ENCODE data around the gene CARD10. TPM values are rescaled to one million over a fixed set of nuclear protein-coding genes. Genes with fewer than 3 reads are reported as not detected.
A peak's percentile ranks its signal among the peaks of the same experiment; 100 is the strongest.

CARD10 gene
- total RNA-seq, 4 donors from 2014 or later: 11.6 to 24.1 (median 20.9) TPM

DNA sequence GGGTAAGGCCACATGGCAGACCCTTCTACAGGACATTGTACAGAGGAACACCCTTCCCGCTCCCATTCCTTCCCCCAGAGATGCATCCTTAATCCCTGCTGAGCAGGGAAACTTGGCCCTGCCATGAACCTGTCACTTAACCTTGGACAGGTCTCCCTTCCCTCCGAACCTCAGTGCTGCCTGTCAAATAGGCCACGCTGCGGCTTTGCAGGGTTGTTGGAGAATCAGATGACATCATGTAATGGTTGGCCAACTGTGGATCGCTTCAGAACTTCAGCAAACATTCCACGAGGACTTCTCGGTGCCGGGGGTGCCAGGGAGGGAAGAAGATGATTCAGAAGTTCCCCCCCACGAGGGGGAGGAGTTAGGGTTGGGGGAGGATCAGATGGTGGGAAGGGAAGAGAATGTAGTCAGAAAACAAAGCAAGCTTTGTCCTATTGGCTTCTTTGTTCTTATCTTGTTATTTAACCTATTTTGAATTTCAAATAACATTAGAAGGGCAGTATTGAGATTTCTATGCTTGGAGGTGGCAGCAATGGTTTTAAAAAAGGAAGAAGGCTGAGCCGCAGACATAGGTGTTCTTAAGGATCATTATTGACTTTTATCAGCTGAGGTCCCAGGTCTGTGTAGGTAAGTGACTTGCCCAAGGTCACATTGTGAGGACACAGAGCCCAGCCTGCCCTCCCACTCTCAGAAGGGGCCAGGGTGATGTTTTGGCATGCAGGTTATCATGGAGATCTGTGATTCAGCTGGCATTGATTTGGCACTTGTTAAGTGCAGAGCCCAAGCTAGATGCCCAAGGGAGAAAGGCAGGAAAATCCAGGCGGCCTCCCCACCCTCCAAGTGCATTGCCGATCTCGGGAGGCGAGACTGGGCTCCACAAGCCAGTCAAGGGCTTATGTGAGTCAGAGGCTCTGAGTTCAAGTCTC, 44.2 kb upstream of the CARD10 start:
- H3K4me1 ChIP-seq: peaks cover 68 to 86% (median 74%) of the 10 kb centered on the region in 3 donors
- 20 to 28% methylated on average over 8 to 10 of the region's 14 CpGs for WGBS, 2 donors
- DNase-seq: no peak
- H3K36me3 ChIP-seq: peaks cover 17 to 29% (median 19%) of the 10 kb centered on the region in 3 donors
- intact Hi-C loops (cut with DNase I): loop anchor here (5.0 kb wide), 1 partner anchor 44 kb away; the partner anchor contains the start of gene GGA1
- peak overlapping the region; percentile 98 to 99 (median 99) for H3K27ac ChIP-seq
- H3K9me3 ChIP-seq: no peaks in the 10 kb centered on the region
- peaks cover 0 to 12% (median 0%) of the 10 kb centered on the region in 4 donors for H3K27me3 ChIP-seq
- H3K4me3 ChIP-seq: peak overlapping the region in 3 of 4 donors; percentile 10 to 92 (median 78)
- TF ChIP-seq, protein P1, sequence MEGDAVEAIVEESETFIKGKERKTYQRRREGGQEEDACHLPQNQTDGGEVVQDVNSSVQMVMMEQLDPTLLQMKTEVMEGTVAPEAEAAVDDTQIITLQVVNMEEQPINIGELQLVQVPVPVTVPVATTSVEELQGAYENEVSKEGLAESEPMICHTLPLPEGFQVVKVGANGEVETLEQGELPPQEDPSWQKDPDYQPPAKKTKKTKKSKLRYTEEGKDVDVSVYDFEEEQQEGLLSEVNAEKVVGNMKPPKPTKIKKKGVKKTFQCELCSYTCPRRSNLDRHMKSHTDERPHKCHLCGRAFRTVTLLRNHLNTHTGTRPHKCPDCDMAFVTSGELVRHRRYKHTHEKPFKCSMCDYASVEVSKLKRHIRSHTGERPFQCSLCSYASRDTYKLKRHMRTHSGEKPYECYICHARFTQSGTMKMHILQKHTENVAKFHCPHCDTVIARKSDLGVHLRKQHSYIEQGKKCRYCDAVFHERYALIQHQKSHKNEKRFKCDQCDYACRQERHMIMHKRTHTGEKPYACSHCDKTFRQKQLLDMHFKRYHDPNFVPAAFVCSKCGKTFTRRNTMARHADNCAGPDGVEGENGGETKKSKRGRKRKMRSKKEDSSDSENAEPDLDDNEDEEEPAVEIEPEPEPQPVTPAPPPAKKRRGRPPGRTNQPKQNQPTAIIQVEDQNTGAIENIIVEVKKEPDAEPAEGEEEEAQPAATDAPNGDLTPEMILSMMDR (IDR thresholded peaks at IDR 0.05): no peak
- TF ChIP-seq POLR2A (IDR thresholded peaks at IDR 0.05): no peak

DNA sequence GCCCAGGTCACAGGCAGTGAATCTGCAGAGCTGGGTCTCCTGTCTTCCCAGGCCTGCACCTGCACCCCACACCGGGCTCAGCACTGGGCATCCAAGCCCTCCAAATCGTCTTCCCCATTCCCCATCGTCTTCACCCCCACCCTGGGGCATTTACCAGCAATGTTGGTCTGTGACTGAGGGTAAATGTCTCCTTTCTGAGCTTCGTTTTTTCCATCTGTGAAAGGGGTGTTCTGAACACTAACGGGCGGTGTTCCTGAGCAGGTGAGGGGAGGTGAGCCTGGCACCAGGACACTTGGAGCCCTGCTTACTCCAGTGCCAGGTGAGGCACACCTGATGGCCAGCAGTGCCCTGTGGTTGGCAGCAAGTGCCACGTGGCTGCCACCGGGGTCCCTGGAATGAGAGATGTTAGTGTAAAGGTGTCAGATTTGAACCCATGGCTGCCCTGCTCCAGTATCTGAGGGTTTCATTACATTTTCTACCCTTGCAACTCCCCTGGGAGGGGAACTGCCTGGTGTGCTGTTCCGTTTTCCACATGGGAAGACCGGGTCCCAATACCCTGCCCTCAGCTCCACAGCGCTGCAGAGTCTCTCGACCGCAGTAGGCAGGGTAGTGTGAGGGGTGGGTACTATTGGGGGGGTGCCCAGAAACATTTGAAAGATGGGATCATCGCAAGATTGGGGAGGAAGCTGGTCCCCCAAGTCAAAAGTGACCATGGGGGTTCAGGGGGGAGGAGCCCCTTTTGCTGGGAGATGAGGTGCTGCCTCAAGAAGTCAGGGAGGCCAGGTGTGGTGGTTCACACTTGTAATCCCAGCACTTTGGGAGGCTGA, 43.0 kb upstream of the CARD10 start:
- peaks cover 0 to 12% (median 0%) of the 10 kb centered on the region in 4 donors for H3K27me3 ChIP-seq
- TF ChIP-seq POLR2A (IDR thresholded peaks at IDR 0.05): no peak
- TF ChIP-seq, protein P1 (IDR thresholded peaks at IDR 0.05): no peak
- H3K9me3 ChIP-seq: no peaks in the 10 kb centered on the region
- peaks cover 66 to 82% (median 70%) of the 10 kb centered on the region in 3 donors for H3K4me1 ChIP-seq
- H3K36me3 ChIP-seq: peaks cover 11 to 18% (median 12%) of the 10 kb centered on the region in 3 donors
- WGBS, 2 donors: 63% methylated on average over 3 to 11 of the region's 14 CpGs
- peak overlapping the region; percentile 98 to 99 (median 99) for H3K27ac ChIP-seq
- no peak for DNase-seq
- H3K4me3 ChIP-seq: peak overlapping the region; percentile 78 to 92 (median 91)
- intact Hi-C loops (cut with DNase I): loop anchor here (5.0 kb wide), 1 partner anchor 45 kb away; the partner anchor contains the start of gene GGA1

DNA sequence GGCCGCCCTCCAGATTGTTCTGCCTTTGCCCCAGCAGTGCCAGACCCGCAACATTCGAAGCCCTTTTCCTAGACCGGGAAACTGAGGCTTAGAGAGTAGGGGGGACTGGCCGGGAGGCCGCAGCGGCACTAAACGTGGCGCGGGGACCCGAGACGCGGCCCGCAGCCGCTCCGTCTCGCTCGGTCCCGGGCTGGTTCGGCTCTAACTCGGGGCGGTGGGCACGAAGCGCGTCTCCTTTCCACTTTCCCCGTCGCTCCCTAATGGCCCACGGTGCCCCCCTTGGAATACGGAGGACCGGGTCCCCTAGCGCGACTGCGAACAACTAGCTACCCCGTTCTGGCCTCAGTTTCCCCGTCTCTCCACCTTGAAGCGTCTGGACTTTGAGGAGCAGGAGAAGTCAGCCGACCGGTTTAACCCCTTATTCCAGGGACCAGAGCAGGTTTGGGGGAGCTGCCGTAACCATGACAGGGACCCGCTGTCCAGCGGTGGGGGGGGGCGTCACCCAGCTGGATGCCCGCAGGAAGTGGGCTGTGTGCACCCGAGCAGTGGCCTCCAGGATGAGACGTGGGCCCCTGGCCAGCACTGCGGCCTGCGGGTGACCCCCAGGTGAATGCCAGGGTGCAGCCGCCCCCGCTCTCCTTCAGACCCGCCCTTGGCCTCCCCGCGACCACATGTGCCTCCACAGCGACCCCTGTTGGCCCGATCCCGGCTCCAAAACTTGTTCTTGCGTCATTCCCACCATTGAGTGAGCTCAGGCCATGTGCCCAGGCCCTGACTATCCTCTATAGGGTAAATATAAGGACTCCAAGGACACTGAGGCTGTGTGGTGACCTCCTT, 42.2 kb upstream of the CARD10 start:
- Histone ChIP-seq H3K27me3 (peaks cover 0 to 12% (median 0%) of the 10 kb centered on the region in 4 donors), H3K4me3 (peak overlapping the region; percentile 78 to 92 (median 91)), H3K4me1 (peaks cover 65 to 82% (median 70%) of the 10 kb centered on the region in 3 donors), H3K27ac (peak overlapping the region; percentile 98 to 99 (median 99)), H3K9me3 (no peaks in the 10 kb centered on the region), H3K36me3 (peaks cover 5 to 10% (median 8%) of the 10 kb centered on the region in 3 donors)
- intact Hi-C loops (cut with DNase I): loop anchor here (5.0 kb wide), 1 partner anchor 46 kb away; the partner anchor contains the start of gene GGA1
- TF ChIP-seq, protein P1 (IDR thresholded peaks at IDR 0.05): peak; percentile 51 to 93 (median 82)
- TF ChIP-seq POLR2A (IDR thresholded peaks at IDR 0.05): peak in 1 of 4 donors; percentile 67
- 0% methylated on average over 5 to 11 of the region's 56 CpGs for WGBS, 2 donors
- DNase-seq: peak; percentile 35

DNA sequence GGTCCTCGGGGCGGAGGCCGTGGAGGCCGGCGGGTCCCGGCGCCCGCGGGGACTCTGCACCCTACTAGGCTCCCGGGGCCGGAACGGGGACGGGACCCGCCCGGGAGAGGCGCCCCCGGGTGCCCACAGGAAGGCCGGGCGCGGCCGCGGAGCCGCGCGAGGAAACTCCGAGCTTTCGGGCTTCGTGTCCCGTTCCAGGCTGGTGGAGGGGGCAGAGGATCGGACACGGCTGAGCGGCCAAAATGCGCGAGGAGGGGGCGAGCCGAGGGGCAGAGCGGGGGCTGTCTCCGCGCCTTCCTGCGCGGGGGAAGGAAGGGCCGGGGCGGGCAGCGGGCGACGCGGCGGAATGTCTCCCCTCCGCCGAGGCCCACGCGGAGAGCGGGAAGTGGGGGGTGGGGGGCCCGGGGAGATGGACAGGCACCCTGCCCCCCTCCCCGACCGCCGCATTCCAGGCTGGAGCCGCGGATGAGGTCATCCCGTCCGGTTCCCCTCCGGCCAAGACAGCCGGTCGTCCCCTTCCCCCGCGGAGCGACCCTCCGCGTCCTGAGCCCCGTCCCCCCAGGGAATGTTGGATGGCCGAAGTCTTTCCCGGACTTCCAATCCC, 41.5 kb upstream of the CARD10 start:
- Histone ChIP-seq H3K36me3 (peaks cover 0 to 3% (median under 1%) of the 10 kb centered on the region in 3 donors), H3K9me3 (no peaks in the 10 kb centered on the region), H3K4me1 (peaks cover 58 to 76% (median 64%) of the 10 kb centered on the region in 3 donors), H3K27me3 (peaks cover 0 to 12% (median 0%) of the 10 kb centered on the region in 4 donors), H3K4me3 (peak overlapping the region; percentile 78 to 92 (median 91)), H3K27ac (peak overlapping the region; percentile 98 to 99 (median 99))
- WGBS, 2 donors: no CpG with 5 or more reads among the region's 72 CpGs
- no peak for DNase-seq
- intact Hi-C loops (cut with DNase I): loop anchor here (5.0 kb wide), 1 partner anchor 47 kb away; the partner anchor contains the start of gene GGA1
- TF ChIP-seq, protein P1 (IDR thresholded peaks at IDR 0.05): no peak
- no peak for TF ChIP-seq POLR2A (IDR thresholded peaks at IDR 0.05)

All from esophagus squamous epithelium (tissue), 5 donors.